NOMO-1 treated with dmso at 0.1 percent for 144 hours (cell line): ENCODE measurements around the gene PITPNM1.
"Not testable (repeated sequence)": the region's sequence is repeated elsewhere in the genome, so short reads cannot be mapped to it uniquely, and the experiment has no call there.

Source experiments
- DNase-seq: peaks from one replicate; lab custom pipeline; 2025; ENCODE audit not compliant: unreplicated experiment; lab: John Stamatoyannopoulos, UW

Gene PITPNM1

GRCh38 chr11:67468056-67468455 lies 37.1 kb downstream of the PITPNM1 start:
- no peak for DNase-seq

DNA sequence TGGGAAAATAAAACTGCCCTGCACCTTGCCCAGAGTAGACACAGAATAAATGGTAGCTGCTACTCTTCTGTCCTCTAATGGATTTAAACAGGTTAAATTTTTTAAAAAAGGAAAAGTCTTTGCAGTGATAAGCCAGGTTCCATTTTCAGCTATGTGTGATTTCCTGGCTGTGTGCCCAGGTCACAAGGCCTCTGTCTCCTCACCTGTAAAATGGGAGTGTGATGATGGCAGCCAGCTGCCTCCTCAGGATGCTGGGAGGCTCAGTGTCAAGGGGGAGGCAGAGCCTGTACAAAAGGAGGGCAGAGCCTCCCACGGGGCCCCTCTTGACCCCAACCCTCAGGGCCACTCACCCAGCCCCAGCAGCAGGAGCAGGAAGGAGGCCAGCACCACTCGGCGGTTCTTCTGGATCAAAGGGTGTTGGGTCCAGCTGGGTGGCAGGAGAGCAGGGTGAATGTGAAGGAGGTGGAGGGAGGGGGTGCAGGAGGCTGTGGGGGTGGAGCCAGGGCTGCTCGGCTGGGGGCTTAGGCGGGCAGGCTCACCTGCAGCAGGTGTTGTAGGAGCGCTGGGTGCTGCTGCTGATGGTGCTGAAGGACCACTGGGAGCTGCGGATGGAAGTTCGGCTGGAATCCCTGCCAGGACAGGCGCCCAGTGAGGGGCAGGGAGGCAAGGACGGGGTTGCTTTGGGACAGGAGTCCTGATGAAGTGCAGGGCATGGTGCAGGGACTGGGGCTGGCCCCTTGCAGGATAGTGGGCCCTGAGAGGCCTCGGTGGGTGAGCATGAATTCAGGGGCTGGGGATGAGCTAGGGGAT lies 38.0 kb downstream of the PITPNM1 start:
- DNase-seq, result no peak

GRCh38 chr11:67466367-67466766 lies 38.8 kb downstream of the PITPNM1 start:
- DNase-seq, result no peak

DNA sequence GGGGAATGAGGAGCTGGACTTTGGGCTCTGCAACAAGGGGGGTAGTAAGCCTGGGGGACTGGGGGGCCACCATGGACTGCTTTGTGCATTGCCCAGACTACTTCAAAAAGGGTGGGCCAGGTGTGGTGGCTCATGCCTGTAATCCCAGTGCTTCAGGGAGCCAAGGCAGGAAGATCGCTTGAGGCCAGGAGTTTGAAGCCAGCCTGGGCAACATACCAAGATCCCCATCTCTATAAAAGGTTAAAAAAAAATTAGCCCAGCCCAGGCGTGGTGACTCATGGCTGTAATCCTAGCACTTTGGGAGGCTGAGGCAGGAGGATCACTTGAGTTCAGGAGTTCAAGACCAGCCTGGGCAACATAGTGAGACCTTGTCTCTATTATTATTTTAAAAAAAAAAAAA lies 39.6 kb downstream of the PITPNM1 start:
- not testable (repeated sequence) for DNase-seq

DNA sequence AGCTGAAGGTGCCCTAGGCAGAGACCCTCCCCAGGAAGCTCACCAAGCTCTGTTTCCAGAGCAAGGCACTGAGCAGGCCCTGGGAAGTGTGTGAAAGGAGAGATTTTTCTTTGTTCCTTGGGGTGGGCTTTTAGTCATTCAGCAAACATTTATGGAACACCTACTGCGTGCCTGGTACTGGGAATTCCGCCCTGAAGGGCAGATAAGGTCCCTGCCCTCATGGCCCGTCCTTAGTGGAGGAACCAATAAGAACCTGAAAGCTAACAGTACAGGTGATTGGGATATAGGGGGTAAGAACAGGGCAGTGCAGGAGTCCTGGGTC lies 40.0 kb downstream of the PITPNM1 start:
- no peak for DNase-seq

DNA sequence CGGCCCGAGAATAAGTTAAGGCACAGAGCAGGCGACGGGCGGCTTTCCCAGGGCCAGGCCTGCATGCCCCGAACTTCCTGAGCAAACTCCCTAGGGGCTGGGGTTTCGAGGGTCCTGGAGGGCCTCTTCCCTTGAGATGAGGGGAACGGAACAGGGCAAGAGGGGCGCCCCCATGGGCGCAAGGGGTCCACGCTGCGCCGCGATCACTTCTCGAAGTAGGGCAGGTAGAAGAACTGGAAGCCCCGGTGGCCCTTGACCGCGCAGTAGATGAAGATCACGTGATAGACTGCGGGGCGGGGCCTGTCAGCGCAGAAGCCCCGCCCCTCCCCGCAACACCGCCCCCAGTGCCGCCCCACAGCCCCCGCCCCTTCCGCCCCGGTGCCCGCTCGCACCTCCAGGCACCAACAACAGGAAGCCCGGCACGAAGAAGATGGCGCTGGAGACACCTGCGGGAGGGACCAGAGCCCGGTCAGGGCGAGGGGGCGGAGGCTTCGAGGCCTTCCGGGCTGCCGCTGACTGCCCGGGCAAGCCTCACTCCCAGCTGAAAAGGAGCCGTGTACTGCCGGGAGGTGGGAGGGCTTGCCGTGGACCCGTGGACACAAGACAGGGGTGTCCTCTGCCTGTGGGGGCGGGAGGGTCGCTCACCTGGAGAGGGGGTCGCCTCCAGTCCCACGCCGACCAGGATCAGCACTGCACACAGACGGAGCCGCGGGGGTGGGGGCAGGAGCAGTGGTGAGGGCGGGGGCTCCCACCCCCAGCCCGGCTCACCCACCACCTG lies 40.6 kb downstream of the PITPNM1 start:
- DNase-seq, result peak; percentile 95

DNA sequence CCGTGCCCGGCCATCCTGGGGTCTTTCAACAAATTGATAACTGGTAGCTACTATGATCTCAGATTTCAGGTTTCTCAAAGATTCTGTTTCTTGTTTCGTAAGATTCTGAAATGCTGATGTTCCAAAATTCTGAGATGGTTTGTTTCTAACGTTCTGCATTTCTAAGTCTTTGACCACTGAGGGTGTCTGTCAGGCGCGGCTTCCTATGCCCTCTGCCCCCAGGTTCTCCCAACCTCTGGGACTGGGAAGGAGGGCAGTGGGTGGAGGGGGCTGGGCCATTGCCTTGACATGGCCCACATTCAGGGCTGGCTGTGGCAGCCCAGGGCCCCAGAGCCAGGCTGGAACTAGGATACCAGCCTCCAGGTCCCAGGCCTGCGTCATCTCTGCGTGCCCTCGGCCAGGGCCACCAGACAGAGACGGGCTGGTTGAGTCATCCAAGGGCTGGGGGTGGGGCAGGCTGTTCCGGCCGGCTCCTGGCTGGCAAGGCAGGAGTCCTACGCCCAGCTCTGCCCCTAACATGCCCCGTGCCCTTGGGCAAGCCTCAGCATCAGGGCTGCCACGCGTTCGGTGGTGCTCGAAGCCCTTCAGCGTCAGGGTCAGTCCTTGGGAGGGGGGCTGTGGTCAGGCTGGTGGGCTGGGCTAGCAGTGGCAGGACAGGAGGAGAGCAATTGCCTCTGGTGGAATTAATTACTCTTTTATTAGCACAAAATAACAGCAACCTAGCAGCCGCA lies 41.3 kb downstream of the PITPNM1 start:
- DNase-seq, result peak; percentile 79

- DNase-seq, result no peak
These were observed 42.0 kb downstream of the PITPNM1 start for GRCh38 chr11:67463186-67463585.

- no peak for DNase-seq
These were observed 46.9 kb downstream of the PITPNM1 start for GRCh38 chr11:67458266-67458665.

DNA sequence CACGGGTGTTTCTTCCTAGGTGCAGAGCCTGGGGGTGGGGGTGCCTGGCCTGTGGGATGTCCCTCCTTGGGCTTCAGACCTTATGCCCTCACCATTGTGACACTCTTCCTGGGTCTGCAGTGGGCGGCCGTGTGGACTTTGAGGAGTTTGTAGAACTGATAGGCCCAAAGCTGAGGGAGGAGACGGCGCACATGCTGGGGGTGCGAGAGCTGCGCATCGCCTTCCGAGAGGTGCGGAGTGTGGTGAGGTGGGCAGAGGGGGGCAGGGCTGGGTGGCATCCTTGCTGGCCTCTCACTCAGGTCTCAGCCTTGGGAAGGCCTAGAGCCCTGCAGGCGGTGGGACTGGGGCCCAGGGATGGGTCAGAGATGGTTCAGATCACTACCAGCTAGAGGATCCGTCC lies 47.7 kb downstream of the PITPNM1 start:
- DNase-seq, result no peak

GRCh38 chr11:67456068-67456705 lies 49.0 kb downstream of the PITPNM1 start:
- DNase-seq, result no peak

DNA sequence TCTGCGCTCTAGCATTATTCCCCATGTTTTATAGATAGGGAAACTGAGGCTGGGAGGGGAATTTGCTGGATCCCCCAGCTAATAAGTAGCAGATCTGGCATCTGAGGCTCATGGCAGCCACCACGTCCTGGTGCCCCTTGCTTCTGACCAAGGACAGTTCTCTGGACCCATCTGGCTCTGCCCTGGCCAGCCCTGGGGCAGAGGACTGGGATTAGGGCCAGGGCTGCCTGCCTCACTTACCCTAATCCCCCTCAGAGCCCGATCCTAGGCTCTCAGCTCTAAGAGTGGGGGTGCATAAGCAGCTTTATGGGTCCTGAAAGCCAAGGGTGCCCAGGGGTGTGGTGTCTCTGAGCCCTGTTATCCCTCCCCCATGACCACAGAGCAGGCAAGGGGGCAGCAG lies 50.1 kb downstream of the PITPNM1 start, which contains the start of gene CABP4:
Gene CABP4, plus strand, starts transcription at position 301 of the 400 bp plus-strand sequence. Its CDS starts 70 bp downstream, at position 371.
- DNase-seq, result no peak

DNA sequence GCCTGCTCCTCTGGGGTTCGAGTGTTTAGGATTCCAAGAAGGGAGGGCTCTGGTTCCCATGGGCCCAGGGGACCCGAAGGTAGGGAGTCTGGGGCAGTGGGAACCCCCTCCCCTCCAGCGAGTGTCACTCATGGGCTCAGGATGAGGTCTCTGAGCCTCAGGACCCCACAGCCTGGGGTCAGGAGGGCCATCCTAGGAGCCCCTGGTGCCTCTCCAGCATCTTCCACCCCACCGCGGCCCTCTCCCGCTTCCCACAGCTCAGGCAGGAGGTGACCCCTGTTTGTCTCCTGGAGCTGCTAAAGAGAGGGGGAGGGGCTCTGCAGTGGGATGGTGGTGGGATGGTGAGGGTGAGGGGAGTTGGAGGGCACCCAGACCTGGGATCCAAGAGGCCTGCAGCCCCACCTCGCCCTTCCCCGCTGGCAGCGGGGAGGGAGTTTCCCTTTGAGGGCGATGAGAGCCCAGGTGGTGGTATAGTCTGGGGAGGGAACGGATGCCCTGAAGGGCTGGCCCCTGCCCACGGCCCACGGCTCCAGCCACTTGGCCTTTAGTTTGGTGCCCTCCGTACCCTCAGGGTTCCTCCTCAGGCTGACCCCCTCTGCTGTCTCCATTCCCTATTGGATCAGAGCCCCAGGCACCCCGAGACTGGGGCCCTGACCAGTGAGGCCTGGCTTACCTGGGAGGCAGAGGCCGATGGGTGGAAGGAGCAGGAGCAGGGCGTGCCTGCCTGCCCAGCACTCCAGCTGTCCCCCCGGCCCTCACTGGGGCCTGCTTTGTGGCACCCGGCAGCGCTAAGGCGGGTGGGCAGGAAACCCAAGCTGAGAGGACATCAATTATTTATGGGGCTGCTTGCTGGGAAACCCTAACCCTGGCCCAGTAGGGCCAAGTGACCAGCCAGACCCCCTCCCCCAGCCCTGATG lies 51.1 kb downstream of the PITPNM1 start:
- DNase-seq, result no peak

DNA sequence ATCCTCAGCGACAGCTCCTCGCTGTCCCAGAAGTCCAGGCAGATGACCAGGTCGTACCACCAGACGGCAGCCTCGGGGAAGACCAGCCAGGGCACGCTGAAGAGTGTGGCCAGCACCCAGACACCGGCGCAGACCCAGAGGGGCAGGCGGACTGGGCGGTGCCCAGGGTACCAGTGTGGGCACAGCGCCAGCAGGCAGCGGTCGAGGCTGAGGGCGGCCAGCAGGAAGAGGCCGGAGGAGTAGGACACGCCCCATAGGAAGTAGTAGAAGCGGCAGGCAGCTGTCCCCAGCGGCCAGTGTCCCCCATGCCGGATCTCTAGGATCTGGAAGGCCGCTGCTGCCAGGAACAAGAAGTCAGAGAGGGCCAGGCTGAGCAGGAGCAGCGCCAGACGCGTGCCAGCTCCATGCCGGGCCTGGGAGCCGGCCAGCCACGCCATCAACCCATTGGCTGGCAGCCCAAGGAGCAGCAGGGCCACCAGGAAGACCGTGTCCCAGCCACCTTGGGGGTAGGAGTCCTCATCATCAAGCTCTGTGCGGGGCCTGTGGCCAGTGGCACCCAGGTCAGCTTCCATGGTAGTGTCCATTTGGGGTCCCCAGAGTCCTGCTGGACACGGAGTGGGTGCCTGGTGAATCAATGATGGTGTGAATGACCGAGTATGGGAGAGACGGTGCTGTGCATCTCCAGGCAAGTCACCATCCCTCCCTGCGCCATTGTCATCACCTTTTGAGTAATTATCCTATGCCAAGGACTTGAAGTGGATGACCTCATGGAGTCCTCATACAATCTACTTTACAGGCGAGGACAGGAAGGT lies 52.8 kb downstream of the PITPNM1 start, which contains the start of gene GPR152:
Gene GPR152, minus strand, starts transcription at position 589 of the 812 bp plus-strand sequence. Its CDS starts 5 bp downstream, at position 584.
- DNase-seq, result no peak

- DNase-seq, result no peak
These were observed 53.5 kb downstream of the PITPNM1 start for GRCh38 chr11:67451658-67451976.

GRCh38 chr11:67450796-67451657 lies 54.1 kb downstream of the PITPNM1 start:
- DNase-seq, result no peak

DNA sequence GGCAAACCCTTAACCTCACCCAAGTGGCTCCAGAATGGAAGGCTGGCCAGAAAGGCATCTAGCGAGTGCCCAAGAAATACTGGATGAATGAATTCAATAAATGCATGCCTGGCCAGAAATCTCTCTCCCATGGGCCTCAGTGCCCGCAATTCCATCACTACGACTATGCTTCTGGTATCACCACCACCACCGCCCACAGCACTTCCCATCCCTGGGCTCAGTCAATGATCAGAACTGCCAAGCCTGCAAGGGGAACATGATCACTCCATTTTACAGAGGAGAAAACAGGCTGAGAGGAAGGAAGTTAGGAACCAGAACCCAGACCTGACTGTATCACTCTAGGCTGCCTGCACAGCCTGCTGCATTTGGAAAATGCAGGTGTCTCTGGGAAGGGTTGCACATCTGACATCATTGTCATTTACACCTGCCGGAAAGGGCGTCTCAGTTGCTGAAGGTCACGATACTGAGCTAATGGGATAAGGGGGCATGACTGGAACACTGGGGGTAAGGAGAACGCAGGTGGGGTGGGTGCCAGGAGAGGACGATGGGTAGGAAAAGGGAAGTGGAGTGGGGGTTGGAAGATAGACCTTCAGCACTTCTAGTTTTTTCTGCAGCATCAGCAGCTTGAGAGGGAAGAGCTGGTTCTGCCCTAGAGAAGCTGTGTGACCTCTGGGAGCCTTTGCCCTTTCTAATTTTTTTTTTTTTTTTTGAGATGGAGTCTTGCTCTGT lies 55.9 kb downstream of the PITPNM1 start:
- peak; percentile 20 for DNase-seq

- no peak for DNase-seq
These were observed 56.9 kb downstream of the PITPNM1 start for GRCh38 chr11:67448220-67448609.
